Epithelial cell of proximal tubule (primary cell): Measurements from ENCODE around the gene COL5A1. TPM values are rescaled to one million over a fixed set of nuclear protein-coding genes. Genes with fewer than 3 reads are reported as not detected.

Experiments used
- DNase-seq: peaks from one replicate; pipeline ENCODE4 v3.0.0-alpha.2; 2011; ENCODE audit warnings: low read depth
- H3K4me3 ChIP-seq: 2 replicates; pipeline ENCODE4 v1.5.1; 2011; ENCODE audit warnings: low read depth, mild to moderate bottlenecking, low read length
- total RNA-seq: library from RNA; depleted of rRNA; stranded (reverse); fragments of >200 nt; gene quantifications from 2 replicates; pipeline ENCODE4 v1.2.3, GENCODE V29; 2015
- TF ChIP-seq, protein P1 (sequence below): conservative IDR thresholded peaks from 2 replicates; pipeline ENCODE4 v1.5.1; 2012; ENCODE audit warnings: low read depth, mild to moderate bottlenecking, low read length

The COL5A1 gene
- total RNA-seq, 1 donor from 2014 or later, result 16.0 TPM

DNA sequence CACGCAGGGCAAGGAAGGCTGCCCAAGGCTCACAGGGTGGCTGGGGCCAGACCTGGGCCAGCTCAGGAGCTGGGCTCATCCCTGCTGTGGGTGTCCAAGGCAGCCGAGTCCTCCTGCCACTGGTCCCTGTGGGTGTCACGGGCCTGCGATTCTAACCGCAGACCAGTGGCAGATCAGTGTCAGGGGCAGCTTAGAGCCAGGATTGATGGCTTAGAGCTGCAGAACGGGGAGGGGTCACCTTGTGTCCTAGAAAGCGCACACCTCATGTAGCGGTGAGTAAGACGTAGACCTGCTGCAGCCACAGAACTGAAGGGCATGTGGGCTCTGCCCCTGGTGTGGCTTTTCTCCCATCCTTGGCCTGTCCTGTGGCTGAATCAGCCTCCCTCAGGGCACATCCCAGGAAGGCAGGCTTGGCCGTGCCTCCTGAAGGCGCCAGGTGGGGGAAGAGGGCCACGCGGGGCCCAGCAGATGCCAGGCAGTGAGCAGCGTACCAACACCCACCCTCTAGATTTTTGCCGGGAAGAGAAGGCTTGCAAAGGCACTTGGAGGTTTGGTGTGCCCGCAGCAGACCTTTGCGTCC is 160.7 kb downstream of the COL5A1 start:
- no peak for DNase-seq
- TF ChIP-seq, protein P1, sequence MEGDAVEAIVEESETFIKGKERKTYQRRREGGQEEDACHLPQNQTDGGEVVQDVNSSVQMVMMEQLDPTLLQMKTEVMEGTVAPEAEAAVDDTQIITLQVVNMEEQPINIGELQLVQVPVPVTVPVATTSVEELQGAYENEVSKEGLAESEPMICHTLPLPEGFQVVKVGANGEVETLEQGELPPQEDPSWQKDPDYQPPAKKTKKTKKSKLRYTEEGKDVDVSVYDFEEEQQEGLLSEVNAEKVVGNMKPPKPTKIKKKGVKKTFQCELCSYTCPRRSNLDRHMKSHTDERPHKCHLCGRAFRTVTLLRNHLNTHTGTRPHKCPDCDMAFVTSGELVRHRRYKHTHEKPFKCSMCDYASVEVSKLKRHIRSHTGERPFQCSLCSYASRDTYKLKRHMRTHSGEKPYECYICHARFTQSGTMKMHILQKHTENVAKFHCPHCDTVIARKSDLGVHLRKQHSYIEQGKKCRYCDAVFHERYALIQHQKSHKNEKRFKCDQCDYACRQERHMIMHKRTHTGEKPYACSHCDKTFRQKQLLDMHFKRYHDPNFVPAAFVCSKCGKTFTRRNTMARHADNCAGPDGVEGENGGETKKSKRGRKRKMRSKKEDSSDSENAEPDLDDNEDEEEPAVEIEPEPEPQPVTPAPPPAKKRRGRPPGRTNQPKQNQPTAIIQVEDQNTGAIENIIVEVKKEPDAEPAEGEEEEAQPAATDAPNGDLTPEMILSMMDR, result no peak
- H3K4me3 ChIP-seq, result no peak overlapping the region

DNA sequence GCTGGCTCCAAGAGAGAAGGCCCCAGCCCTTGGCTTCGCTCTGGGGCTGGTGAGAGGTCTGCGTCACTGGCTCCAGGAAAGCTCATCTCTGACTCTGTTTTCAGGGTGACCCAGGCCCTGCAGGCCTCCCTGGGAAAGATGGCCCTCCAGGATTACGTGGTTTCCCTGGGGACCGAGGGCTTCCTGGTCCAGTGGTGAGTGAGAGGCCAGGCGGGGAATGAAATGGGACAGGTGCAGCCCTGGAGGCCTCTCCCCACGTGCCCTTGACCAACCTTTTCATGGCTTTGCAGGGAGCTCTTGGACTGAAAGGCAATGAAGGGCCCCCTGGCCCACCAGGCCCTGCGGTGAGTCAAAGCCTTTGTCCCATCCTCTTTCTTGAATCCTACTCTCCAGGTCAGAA is 163.3 kb downstream of the COL5A1 start:
- no peak for DNase-seq
- TF ChIP-seq, protein P1, result no peak
- no peak overlapping the region for H3K4me3 ChIP-seq

DNA sequence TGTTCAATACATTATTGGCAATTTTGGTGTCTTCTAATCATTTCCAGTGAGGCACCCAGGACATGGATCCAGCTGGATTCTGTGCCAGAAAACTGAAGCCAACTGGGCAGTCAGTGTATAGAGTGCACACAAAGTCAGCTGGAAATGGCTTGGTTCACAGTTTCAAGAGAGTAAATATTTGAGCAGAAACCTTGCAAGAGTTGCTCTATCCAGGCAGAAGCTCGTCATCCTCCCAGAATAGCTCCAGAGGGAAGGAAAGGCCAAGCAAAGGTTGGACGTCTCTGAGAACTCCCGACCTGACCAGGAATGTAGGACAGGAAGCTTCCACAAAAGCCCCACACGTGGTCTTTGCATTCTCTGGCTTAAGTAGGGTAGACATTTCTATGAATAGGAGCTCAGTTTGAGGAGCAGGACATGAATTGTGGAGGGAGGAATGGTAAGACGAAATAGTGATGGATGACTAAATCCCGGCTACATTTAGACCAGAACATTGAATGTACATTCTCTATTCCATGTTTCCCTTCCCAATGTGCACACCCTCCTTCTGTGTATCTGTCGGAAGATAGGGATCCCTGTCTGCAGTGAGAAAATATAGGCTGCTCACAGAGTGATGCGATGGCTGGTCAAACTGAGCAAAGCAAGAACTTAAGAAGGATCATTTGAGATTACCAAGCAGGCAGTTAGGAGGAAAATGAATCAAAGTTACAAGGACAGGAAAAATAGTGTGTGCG is 166.3 kb downstream of the COL5A1 start:
- TF ChIP-seq, protein P1, result no peak
- DNase-seq, result no peak
- no peak overlapping the region for H3K4me3 ChIP-seq

DNA sequence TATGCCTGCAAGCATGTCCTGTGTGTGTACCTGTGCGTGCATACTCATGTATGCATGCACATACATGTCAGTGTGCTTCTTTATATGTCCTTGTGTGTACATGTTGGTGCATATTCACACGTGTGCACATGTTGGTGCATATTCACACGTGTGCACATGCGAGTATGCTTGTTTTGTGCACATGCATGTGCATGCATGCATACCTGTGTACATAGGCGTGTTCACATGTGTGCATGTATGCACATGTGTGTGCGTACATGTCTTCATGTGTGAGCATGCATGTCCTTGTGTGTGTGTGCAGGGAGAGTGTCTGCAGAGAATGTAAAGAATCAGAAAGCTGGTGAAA is 166.8 kb downstream of the COL5A1 start:
- TF ChIP-seq, protein P1, result no peak
- DNase-seq, result no peak
- no peak overlapping the region for H3K4me3 ChIP-seq

DNA sequence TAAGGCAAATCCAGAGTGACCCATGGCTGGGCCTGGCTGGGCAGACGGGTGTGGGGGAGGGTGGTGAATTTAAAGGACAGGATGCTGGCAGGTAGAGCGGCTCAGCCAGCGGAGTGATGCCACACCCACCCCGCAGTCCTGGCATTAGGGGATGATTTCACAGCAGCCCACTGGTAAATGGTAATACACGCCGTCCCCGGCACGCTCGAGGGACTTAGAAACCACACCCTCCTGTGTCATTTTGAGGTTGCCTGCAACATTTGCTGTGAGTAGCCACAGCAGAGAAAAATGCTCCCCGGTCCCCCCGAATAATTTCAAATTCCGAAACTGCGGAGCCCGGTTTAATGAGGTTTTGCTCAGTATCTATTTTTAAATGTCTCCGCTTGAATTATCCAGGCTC is 167.7 kb downstream of the COL5A1 start:
- no peak for DNase-seq
- TF ChIP-seq, protein P1, result no peak
- H3K4me3 ChIP-seq, result no peak overlapping the region

DNA sequence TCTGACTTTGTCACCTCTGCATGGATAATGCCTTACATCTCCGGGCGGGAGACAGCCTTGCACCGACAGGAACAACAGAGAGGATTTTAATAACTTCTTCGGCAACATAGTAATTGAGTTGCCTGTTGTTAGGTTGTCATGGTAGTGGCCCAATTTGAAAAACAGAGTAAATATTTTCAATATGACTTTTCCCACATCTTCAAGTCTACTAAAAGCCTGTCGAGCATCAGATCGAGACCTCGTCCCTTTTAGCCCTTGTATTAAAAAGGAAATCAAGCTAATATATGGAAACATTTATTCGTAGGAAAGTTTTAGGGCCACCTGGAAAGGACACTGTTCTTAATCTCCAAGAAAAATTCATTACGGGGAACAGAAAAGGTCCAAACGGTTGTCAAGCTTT is 168.2 kb downstream of the COL5A1 start:
- DNase-seq, result no peak
- no peak overlapping the region for H3K4me3 ChIP-seq
- TF ChIP-seq, protein P1, result no peak
